Measurements from ENCODE around the gene TAAR1. TPM values are rescaled to one million over a fixed set of nuclear protein-coding genes. Genes with fewer than 3 reads are reported as not detected.

Gene TAAR1
- total and polyA plus RNA-seq, 2 experiments from 2014 or later = not detected

DNA sequence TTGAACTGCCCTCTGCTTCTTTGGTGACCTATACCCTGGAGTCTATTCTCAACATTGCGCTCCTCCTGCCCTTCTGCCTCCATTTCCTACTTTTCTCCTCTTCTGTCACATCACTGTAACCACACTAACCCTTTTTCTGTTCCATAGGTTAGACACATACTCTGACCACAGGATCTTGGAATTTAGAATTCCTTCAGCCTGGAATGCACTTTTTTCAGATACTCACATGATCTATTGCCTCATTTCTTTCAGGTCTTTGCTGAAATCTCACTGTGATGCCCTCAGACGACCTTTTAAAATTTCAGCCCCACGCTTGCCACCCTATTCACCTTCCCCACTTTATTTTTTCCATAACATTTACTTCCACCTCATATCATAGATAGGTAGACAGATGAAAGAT is 49.8 kb upstream of the TAAR1 start:
- no peak for TF ChIP-seq EZH2phosphoT487 (IDR thresholded peaks at IDR 0.05; ENCODE audit: unreplicated experiment)
- TF ChIP-seq EZH2 (IDR thresholded peaks at IDR 0.05; ENCODE audit: low read depth, unreplicated experiment) = no peak
- TF ChIP-seq CTCF (conservative IDR thresholded peaks at IDR 0.05; ENCODE audit: low read depth in 2 of 2) = no peak
- no peaks in the 10 kb centered on the region for H3K36me3 Mint-ChIP-seq (ENCODE audit: low read depth)
- ATAC-seq = no peak
- H3K79me2 ChIP-seq (replicated peaks; ENCODE audit: insufficient read depth) = no peaks in the 10 kb centered on the region
- H3K4me3 ChIP-seq = no peak overlapping the region
- H3K4me3 Mint-ChIP-seq = no peak overlapping the region
- H3K27me3 ChIP-seq (ENCODE audit: insufficient read depth) = no peaks in the 10 kb centered on the region
- H3K36me3 ChIP-seq (ENCODE audit: insufficient read depth) = no peaks in the 10 kb centered on the region
- H2AFZ ChIP-seq = no peak overlapping the region
- no peaks in the 10 kb centered on the region for H4K20me1 ChIP-seq (replicated peaks; ENCODE audit: insufficient read depth)
- H3K27ac ChIP-seq (ENCODE audit: low read depth) = no peak overlapping the region
- DNase-seq (ENCODE audit: low spot score) = no peak
- H3K9me3 Mint-ChIP-seq = peaks cover 3% of the 10 kb centered on the region; the same call in 2 of the 3 replicates
- no peaks in the 10 kb centered on the region for H3K27me3 Mint-ChIP-seq (ENCODE audit: insufficient read depth, low read depth, poor library complexity)
- no peaks in the 10 kb centered on the region for H3K9me2 ChIP-seq (ENCODE audit: insufficient read depth)
- H3K4me1 Mint-ChIP-seq = no peaks in the 10 kb centered on the region
- no peaks in the 10 kb centered on the region for H3K4me1 ChIP-seq (ENCODE audit: insufficient read depth)
- no peak overlapping the region for H3K27ac Mint-ChIP-seq
- H3K4me2 ChIP-seq = no peak overlapping the region
- H3F3A ChIP-seq (replicated peaks; ENCODE audit: low read depth) = no peaks in the 10 kb centered on the region

- Histone ChIP-seq H3K9me2 (ENCODE audit: insufficient read depth) (no peaks in the 10 kb centered on the region), H3K4me3 (no peak overlapping the region), H3K79me2 (replicated peaks; ENCODE audit: insufficient read depth) (no peaks in the 10 kb centered on the region), H4K20me1 (replicated peaks; ENCODE audit: insufficient read depth) (no peaks in the 10 kb centered on the region), H3K27ac (ENCODE audit: low read depth) (no peak overlapping the region), H3K27me3 (ENCODE audit: insufficient read depth) (no peaks in the 10 kb centered on the region), H3K4me2 (no peak overlapping the region), H3F3A (replicated peaks; ENCODE audit: low read depth) (no peaks in the 10 kb centered on the region), H2AFZ (no peak overlapping the region), H3K36me3 (ENCODE audit: insufficient read depth) (no peaks in the 10 kb centered on the region), H3K4me1 (ENCODE audit: insufficient read depth) (no peaks in the 10 kb centered on the region)
- H3K36me3 Mint-ChIP-seq (ENCODE audit: low read depth) = no peaks in the 10 kb centered on the region
- DNase-seq (ENCODE audit: low spot score) = no peak
- no peak overlapping the region for H3K27ac Mint-ChIP-seq
- peaks cover 3% of the 10 kb centered on the region; the same call in 2 of the 3 replicates for H3K9me3 Mint-ChIP-seq
- no peak for ATAC-seq
- no peak overlapping the region for H3K4me3 Mint-ChIP-seq
- H3K4me1 Mint-ChIP-seq = no peaks in the 10 kb centered on the region
- no peaks in the 10 kb centered on the region for H3K27me3 Mint-ChIP-seq (ENCODE audit: insufficient read depth, low read depth, poor library complexity)
- TF ChIP-seq, protein P1, sequence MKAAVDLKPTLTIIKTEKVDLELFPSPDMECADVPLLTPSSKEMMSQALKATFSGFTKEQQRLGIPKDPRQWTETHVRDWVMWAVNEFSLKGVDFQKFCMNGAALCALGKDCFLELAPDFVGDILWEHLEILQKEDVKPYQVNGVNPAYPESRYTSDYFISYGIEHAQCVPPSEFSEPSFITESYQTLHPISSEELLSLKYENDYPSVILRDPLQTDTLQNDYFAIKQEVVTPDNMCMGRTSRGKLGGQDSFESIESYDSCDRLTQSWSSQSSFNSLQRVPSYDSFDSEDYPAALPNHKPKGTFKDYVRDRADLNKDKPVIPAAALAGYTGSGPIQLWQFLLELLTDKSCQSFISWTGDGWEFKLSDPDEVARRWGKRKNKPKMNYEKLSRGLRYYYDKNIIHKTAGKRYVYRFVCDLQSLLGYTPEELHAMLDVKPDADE (IDR thresholded peaks at IDR 0.05) = no peak
- TF ChIP-seq CTCF (conservative IDR thresholded peaks at IDR 0.05; ENCODE audit: low read depth in 2 of 2) = no peak
- TF ChIP-seq EZH2 (IDR thresholded peaks at IDR 0.05; ENCODE audit: low read depth, unreplicated experiment) = no peak
- TF ChIP-seq, protein P2, sequence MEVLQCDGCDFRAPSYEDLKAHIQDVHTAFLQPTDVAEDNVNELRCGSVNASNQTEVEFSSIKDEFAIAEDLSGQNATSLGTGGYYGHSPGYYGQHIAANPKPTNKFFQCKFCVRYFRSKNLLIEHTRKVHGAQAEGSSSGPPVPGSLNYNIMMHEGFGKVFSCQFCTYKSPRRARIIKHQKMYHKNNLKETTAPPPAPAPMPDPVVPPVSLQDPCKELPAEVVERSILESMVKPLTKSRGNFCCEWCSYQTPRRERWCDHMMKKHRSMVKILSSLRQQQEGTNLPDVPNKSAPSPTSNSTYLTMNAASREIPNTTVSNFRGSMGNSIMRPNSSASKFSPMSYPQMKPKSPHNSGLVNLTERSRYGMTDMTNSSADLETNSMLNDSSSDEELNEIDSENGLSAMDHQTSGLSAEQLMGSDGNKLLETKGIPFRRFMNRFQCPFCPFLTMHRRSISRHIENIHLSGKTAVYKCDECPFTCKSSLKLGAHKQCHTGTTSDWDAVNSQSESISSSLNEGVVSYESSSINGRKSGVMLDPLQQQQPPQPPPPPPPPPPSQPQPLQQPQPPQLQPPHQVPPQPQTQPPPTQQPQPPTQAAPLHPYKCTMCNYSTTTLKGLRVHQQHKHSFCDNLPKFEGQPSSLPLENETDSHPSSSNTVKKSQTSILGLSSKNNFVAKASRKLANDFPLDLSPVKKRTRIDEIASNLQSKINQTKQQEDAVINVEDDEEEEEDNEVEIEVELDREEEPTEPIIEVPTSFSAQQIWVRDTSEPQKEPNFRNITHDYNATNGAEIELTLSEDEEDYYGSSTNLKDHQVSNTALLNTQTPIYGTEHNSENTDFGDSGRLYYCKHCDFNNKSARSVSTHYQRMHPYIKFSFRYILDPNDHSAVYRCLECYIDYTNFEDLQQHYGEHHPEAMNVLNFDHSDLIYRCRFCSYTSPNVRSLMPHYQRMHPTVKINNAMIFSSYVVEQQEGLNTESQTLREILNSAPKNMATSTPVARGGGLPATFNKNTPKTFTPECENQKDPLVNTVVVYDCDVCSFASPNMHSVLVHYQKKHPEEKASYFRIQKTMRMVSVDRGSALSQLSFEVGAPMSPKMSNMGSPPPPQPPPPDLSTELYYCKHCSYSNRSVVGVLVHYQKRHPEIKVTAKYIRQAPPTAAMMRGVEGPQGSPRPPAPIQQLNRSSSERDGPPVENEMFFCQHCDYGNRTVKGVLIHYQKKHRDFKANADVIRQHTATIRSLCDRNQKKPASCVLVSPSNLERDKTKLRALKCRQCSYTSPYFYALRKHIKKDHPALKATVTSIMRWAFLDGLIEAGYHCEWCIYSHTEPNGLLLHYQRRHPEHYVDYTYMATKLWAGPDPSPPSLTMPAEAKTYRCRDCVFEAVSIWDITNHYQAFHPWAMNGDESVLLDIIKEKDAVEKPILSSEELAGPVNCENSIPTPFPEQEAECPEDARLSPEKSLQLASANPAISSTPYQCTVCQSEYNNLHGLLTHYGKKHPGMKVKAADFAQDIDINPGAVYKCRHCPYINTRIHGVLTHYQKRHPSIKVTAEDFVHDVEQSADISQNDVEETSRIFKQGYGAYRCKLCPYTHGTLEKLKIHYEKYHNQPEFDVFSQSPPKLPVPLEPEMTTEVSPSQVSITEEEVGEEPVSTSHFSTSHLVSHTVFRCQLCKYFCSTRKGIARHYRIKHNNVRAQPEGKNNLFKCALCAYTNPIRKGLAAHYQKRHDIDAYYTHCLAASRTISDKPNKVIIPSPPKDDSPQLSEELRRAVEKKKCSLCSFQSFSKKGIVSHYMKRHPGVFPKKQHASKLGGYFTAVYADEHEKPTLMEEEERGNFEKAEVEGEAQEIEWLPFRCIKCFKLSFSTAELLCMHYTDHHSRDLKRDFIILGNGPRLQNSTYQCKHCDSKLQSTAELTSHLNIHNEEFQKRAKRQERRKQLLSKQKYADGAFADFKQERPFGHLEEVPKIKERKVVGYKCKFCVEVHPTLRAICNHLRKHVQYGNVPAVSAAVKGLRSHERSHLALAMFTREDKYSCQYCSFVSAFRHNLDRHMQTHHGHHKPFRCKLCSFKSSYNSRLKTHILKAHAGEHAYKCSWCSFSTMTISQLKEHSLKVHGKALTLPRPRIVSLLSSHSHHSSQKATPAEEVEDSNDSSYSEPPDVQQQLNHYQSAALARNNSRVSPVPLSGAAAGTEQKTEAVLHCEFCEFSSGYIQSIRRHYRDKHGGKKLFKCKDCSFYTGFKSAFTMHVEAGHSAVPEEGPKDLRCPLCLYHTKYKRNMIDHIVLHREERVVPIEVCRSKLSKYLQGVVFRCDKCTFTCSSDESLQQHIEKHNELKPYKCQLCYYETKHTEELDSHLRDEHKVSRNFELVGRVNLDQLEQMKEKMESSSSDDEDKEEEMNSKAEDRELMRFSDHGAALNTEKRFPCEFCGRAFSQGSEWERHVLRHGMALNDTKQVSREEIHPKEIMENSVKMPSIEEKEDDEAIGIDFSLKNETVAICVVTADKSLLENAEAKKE (CRISPR knock-in tag; IDR thresholded peaks at IDR 0.05) = no peak
- no peak for TF ChIP-seq EZH2phosphoT487 (IDR thresholded peaks at IDR 0.05; ENCODE audit: unreplicated experiment)
- TF ChIP-seq CREB1 (CRISPR knock-in tag; IDR thresholded peaks at IDR 0.05; ENCODE audit: low read depth) = no peak
- TF ChIP-seq JUNB (IDR thresholded peaks at IDR 0.05; ENCODE audit: unreplicated experiment) = no peak
- no peak for TF ChIP-seq POLR2AphosphoS5 (IDR thresholded peaks at IDR 0.05; ENCODE audit: low read depth)
- no peak for TF ChIP-seq ZNF331 (CRISPR knock-in tag; IDR thresholded peaks at IDR 0.05; ENCODE audit: low read depth)
- no peak for TF ChIP-seq ZNF114 (CRISPR knock-in tag; IDR thresholded peaks at IDR 0.05)
- TF ChIP-seq STAT1 (IDR thresholded peaks at IDR 0.05; ENCODE audit: unreplicated experiment) = no peak
These were observed 49.0 kb upstream of the TAAR1 start for GRCh38 chr6:132708002-132708401.
